ENCODE measurements around the gene SARDH. TPM values are rescaled to one million over a fixed set of nuclear protein-coding genes. Genes with fewer than 3 reads are reported as not detected.
"Not testable (repeated sequence)": the region's sequence is repeated elsewhere in the genome, so short reads cannot be mapped to it uniquely, and the experiment has no call there.

The SARDH gene
- total RNA-seq, 3 donors from 2014 or later: 0.16 to 2.0 (median 1.0) TPM

DNA sequence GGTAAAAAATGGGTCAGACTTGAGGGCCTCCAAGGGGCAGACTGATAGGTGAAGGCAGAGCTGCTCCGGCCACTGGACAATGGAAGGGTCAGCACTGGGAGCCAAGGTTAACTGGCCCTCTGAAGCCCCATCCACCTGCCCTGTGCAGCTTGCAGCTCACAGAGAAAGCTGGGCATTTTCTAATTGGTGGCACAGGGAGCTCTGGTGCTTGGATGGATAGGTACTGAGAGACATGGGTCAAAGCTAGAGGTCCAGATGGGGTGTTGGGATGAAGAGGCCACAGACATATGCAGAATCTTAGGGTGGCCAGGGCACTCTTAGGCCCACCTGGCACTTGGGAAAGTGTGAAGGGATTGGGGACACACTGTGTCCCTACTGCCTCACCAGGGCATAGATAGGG, 29.5 kb upstream of the SARDH start:
- Histone ChIP-seq H3K4me3 (no peak overlapping the region), H3K9me3 (peaks cover 14 to 17% of the 10 kb centered on the region in 2 donors), H3K27me3 (no peaks in the 10 kb centered on the region), H3K36me3 (peaks cover 4% of the 10 kb centered on the region), H3K27ac (no peak overlapping the region), H3K4me1 (no peaks in the 10 kb centered on the region)
- no peak for TF ChIP-seq POLR2A (IDR thresholded peaks at IDR 0.05)
- TF ChIP-seq POLR2AphosphoS5 (IDR thresholded peaks at IDR 0.05): no peak
- TF ChIP-seq, protein P1, sequence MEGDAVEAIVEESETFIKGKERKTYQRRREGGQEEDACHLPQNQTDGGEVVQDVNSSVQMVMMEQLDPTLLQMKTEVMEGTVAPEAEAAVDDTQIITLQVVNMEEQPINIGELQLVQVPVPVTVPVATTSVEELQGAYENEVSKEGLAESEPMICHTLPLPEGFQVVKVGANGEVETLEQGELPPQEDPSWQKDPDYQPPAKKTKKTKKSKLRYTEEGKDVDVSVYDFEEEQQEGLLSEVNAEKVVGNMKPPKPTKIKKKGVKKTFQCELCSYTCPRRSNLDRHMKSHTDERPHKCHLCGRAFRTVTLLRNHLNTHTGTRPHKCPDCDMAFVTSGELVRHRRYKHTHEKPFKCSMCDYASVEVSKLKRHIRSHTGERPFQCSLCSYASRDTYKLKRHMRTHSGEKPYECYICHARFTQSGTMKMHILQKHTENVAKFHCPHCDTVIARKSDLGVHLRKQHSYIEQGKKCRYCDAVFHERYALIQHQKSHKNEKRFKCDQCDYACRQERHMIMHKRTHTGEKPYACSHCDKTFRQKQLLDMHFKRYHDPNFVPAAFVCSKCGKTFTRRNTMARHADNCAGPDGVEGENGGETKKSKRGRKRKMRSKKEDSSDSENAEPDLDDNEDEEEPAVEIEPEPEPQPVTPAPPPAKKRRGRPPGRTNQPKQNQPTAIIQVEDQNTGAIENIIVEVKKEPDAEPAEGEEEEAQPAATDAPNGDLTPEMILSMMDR (IDR thresholded peaks at IDR 0.05): no peak
- intact Hi-C loops (cut with DNase I; ENCODE audit: low total_unique reads): loop anchor here (5.0 kb wide), 1 partner anchor 1180 kb away; no protein-coding TSS in a partner anchor
- DNase-seq (ENCODE audit: low spot score in 2 of 2): peak in 1 of 2 donors; percentile 14

DNA sequence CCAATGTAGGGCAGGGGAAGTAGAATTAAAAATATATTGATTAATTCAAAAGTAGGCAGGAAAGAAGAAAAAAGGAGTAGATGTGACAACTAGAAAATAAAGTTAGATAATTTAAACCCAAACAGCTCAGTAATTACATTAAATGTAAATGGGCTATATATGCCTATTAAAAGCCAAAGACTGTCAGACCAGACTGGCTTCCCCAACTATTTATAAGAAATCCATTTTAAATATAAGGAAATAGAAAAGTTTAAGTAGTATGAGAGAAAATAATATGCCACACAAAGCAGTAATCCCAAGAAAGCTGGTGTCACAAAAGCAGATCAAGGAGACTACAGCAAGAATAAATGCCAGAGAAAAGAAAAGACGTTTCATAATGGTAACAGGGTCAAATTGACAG, 28.9 kb upstream of the SARDH start:
- intact Hi-C loops (cut with DNase I; ENCODE audit: low total_unique reads): loop anchor here (5.0 kb wide), 1 partner anchor 1180 kb away; no protein-coding TSS in a partner anchor
- H3K9me3 ChIP-seq: peaks cover 14 to 17% of the 10 kb centered on the region in 2 donors
- no peaks in the 10 kb centered on the region for H3K4me1 ChIP-seq
- TF ChIP-seq POLR2A (IDR thresholded peaks at IDR 0.05) (no peak), POLR2AphosphoS5 (IDR thresholded peaks at IDR 0.05) (no peak)
- TF ChIP-seq, protein P1 (IDR thresholded peaks at IDR 0.05): no peak
- H3K27ac ChIP-seq: no peak overlapping the region
- no peak for DNase-seq (ENCODE audit: low spot score in 2 of 2)
- no peaks in the 10 kb centered on the region for H3K27me3 ChIP-seq
- peaks cover 4% of the 10 kb centered on the region for H3K36me3 ChIP-seq
- no peak overlapping the region for H3K4me3 ChIP-seq

DNA sequence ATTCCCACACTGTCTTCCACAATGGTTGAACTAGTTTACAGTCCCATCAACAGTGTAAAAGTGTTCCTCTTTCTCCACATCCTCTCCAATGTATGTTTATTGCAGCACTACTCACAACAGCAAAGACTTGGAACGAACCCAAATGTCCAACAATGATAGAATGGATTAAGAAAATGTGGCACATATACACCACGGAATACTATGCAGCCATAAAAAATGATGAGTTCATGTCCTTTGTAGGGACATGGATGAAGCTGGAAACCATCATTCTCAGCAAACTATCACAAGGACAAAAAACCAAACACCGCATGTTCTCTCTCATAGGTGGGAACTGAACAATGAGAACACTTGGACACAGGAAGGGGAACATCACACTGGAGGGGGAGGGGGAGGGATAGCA, 28.1 kb upstream of the SARDH start:
- not testable (repeated sequence) for H3K27ac ChIP-seq; DNase-seq (ENCODE audit: low spot score in 2 of 2); H3K36me3 ChIP-seq; H3K27me3 ChIP-seq; H3K4me3 ChIP-seq; H3K4me1 ChIP-seq
- intact Hi-C loops (cut with DNase I; ENCODE audit: low total_unique reads): loop anchor here (5.0 kb wide), 1 partner anchor 1181 kb away; no protein-coding TSS in a partner anchor
- peaks cover 14 to 17% of the 10 kb centered on the region in 2 donors for H3K9me3 ChIP-seq

DNA sequence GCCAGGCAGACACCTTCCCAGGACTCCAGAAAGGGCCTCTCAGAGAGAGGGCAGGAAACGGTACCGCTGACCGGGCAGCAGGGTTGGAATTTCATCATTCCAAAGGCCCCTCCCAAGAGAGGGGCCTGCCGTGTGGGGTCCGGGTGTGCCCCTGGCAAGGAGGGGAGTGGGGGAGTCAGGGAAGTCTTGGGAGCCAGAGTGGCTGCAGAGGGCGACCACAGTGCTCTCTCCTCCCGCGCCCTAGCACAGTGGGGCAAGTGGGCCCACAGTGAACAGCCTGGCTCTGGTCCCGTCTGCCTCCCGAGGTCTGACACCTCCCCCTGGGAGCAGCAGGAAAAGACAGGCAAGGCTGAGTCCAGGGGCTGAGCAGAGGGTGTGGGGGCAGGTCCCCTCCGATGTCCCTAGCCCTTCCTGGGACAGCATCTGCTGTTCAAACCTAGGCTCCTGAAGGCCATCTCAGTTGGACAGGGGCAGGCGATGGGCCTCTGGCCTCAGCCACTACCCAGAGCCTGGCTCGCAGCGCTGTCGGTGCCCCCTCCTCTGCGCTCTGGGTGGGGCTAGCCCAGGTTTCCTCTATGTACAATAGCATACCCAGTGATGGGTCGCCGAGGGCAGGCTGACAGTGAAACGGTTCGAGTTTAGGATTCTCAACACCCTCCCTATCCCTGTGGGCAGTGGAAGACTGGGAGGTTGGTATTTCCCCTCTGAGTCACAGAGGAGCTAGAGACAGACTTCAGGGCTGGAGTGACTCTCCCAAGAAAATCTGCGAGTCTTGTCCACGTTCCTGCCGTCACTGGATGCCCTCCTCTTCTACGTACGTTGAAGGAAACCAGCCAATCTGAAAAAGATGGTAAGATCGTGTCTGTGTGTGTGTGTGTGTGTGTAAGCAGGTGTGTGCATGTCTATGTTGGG, 25.4 kb upstream of the SARDH start:
- H3K4me1 ChIP-seq: no peaks in the 10 kb centered on the region
- no peak overlapping the region for H3K4me3 ChIP-seq
- H3K27ac ChIP-seq: no peak overlapping the region
- TF ChIP-seq, protein P1 (IDR thresholded peaks at IDR 0.05): no peak
- TF ChIP-seq POLR2AphosphoS5 (IDR thresholded peaks at IDR 0.05) (no peak), POLR2A (IDR thresholded peaks at IDR 0.05) (no peak)
- no peaks in the 10 kb centered on the region for H3K27me3 ChIP-seq
- peak in 1 of 2 donors; percentile 45 for DNase-seq (ENCODE audit: low spot score in 2 of 2)
- H3K36me3 ChIP-seq: peaks cover 4% of the 10 kb centered on the region
- intact Hi-C loops (cut with DNase I; ENCODE audit: low total_unique reads): no loop called here
- H3K9me3 ChIP-seq: peaks cover 14 to 16% of the 10 kb centered on the region in 2 donors

DNA sequence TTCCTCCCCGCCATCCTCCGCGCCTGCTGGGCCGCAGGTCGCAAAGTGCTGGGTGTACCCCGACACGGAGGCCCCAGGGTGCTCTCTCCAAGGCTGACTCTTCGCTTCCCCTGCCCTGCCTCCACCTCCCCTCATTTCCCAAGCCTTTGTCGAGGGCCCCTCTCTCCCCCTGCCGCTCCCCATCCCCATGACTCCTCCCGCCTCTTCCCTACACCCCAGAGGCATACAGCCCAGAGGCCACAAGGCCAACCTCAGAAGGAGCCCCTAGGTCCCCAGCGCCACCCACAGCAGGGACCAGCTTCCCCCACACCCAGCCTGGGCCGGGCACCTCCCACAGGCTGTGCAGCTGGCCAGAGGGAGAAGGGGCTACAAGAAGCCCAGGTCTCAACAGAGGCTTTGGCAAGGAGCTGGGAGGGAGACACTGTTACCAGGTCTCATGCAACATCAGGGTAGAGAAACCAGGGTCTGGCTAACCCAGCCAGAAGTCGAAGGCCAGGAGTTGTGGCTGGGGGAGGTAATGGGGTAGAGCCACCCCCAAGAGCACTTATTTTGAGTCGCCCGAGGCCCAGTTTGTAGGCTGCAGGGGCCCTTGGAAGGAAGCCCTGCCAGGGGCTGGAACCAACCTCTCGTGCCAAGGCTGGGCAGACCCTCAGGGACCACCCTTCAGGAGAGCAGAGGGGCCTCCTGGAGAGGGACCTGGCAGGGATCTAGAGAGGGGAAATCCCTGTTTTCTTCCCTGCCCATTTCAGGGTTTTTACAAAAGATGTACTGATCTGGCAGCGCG, 24.5 kb upstream of the SARDH start:
- Histone ChIP-seq H3K4me1 (no peaks in the 10 kb centered on the region), H3K27me3 (no peaks in the 10 kb centered on the region), H3K9me3 (peaks cover 8 to 9% of the 10 kb centered on the region in 2 donors), H3K4me3 (no peak overlapping the region), H3K36me3 (peaks cover 4% of the 10 kb centered on the region), H3K27ac (no peak overlapping the region)
- no peak for TF ChIP-seq POLR2A (IDR thresholded peaks at IDR 0.05)
- no peak for TF ChIP-seq POLR2AphosphoS5 (IDR thresholded peaks at IDR 0.05)
- TF ChIP-seq, protein P1 (IDR thresholded peaks at IDR 0.05): no peak
- peak; percentile 10 to 30 for DNase-seq (ENCODE audit: low spot score in 2 of 2)
- intact Hi-C loops (cut with DNase I; ENCODE audit: low total_unique reads): no loop called here

All from breast epithelium (tissue), 4 donors.